Activated T-cell treated with anti-CD3 and anti-CD28 coated beads for 24 hours (primary cell): ENCODE measurements around the gene COQ6.
"Not testable (repeated sequence)": the region's sequence is repeated elsewhere in the genome, so short reads cannot be mapped to it uniquely, and the experiment has no call there.

Experiments
- DNase-seq: peaks from one replicate; pipeline ENCODE4 v3.0.0-alpha.2; 2020; ENCODE audit warnings: low read depth

The COQ6 gene

DNA sequence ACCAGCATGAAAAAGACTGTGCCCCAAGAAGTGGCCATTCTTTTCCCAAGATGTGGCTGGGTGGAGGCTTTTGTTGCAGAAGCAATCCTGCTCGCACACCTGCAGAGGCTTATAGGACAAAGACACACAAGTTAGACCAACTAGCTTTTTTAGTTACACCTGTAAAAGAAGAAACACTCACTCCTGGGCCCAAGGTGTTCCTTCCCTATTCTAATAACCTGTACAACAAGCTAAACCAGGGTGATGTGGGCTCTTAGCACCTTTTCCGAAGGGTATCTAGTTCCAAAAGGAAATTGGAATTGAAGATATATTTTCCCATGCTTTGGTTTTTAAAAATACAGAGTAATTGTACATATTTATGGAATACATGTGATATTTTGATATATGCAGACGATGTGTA is 38.0 kb downstream of the COQ6 start:
- DNase-seq = no peak

DNA sequence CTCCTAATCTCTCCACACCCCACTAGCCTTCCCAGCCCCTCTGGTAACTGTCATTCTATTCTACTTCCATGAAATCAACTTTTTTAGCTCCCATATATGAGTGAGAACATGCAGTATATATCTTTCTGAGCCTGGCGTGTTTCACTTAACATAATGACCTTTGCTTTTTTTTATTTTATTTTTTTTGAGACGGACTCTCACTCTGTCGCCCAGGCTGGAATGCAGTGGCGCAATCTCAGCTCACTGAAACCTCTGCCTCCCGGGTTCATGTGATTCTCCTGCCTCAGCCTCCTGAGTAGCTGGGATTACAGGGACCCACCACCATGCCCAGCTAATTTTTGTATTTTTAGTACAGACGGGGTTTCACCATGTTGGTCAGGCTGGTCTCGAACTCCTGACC is 38.6 kb downstream of the COQ6 start:
- DNase-seq = not testable (repeated sequence)

DNA sequence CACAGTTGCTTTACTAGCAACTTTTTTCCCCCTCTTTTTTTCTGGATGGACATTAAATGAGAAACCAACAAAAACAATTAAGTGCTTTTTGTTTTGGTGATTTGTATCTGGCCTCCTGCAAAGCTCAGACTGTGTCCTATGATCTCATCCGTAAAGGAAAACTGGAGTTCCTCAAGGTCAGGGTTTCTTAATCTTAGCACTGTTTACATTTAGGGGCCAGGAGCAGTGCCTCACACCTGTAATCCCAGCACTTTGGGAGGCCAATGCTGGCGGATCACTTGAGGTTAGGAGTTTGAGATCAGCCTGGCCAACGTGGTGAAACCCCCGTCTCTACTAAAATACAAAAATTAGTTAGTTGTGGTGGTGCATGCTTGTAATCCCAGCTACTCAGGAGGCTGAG is 41.0 kb downstream of the COQ6 start:
- no peak for DNase-seq

DNA sequence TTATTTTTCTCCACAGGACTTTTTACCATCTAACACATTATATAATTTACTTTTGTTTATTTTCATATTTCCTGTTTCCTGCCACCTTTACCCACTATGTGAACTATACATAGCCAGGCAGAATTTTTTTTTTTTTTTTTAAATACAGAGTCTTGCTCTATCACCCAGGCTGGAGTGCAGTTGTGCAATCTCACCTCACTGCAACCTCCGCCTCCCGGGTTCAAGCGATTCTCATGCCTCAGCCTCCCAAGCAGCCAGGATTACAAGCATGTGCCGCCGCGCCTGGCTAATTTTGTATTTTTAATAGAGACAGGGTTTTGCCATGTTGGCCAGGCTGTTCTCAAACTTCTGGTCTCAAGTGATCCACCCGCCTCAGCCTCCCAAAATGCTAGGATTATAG is 44.8 kb downstream of the COQ6 start:
- DNase-seq = not testable (repeated sequence)

DNA sequence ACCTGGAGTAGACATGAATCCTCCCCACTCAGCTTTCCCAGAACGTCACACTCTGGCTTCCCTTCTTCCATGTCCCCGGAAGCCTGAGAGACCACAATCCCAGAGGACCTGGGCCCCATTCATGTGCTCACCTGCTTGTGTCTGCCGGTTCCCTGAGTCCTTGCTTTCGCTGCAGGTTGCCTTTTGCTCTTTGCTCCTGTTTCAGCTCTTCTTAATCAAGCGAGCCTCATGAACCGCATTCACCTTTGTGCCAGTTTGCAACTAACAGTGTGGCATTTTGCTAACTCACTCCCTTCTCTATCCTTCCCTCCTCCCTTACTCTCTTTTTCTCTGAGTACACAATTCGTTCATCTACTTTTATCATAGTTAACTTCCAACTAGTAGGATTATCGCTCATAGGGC is 45.9 kb downstream of the COQ6 start:
- DNase-seq = no peak

DNA sequence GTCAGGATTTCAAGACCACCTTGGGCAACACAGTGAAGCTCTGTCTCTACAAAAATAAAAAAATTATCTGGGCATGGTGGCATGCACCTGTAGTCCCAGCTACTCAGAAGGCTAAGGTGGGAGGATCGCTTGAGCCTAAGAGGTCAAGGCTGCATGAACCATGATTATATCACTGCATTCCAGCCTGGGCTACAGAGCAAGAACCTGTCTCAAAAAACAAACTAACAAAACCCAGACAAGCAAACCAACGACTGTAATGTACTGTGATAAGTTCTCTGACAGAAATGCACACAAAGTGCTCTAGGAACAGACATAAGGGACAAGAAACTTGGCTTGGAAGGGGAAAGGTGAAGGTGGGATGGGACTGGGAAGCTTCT is 46.6 kb downstream of the COQ6 start:
- no peak for DNase-seq

DNA sequence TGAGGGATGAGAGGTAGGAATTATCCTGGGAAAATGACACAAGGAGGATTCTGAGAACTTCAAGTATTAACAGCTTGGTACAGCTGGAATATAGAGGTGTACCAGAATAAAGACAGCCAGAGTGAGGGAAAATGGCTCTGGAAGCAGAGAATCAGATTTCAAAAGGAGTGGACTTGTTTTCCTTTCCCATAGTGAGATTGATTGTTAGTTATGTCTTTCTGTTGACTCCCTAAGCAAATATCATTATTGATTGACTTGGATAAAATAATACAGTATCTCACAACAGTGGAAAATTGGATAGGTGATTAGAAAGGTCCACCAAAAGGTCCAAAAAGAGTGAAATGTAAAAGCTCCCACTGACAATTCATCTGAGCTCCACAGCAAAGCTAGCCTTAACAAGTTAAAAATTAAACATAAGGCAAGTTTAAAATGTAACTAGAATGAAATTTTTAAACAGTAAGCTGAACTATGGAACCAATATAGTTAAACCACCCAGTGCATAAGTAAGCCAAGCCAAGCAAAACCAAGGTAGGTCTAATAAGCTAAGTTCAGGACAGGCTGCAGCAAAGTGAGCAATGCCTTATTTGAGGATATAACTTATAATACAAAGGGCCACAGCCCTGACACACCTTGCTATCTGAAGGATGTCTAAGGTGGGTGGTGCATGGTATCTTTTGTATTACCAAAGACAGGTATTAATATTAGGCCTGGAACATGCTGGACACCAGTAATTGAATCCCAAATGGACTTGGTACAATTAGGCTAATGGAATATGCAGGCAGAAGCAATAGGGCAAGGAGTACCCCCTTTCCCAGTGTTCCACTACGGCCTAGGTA is 47.2 kb downstream of the COQ6 start:
- no peak for DNase-seq

DNA sequence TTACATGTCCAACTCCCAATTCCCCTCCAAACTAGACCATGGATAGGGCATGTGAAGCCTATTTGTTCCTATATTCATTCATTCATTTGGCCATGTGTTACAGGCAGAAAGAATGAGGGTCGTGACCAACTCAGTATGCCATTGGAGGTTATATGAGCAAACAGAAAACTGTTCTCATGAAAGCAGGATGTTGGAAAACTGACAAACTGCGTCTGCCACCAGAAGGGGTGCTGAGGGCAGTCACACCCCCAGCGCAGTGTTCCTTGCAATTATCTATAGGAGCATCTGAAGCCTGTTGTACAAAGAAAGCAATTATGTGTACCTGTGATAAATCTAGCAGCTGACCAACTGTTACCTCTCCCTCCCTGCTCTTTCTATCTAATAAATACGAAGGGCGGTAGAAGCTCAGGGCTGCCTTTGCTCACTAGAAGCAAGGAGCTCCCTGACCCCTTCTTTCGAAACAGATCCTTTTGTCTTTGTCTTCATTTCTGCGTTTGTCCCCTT is 47.9 kb downstream of the COQ6 start:
- no peak for DNase-seq

DNA sequence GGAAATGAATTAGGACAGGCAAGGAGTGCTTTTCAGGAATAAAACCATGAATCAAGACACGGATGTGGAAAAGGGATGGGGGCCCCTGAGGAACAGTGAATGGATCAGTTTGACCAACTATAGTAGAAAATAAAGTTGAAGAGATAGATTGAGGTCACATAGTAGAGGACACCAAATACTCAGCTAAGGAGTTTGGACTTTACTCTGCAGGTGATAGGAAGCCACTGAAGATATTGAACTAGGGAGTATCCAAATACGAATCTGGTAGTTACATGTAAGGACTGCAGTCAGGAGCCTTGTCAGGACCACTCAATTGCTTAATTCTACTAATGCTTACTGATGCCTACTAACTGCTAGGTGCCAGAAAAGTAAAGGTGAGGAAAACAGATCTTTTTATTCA is 48.6 kb downstream of the COQ6 start:
- no peak for DNase-seq

DNA sequence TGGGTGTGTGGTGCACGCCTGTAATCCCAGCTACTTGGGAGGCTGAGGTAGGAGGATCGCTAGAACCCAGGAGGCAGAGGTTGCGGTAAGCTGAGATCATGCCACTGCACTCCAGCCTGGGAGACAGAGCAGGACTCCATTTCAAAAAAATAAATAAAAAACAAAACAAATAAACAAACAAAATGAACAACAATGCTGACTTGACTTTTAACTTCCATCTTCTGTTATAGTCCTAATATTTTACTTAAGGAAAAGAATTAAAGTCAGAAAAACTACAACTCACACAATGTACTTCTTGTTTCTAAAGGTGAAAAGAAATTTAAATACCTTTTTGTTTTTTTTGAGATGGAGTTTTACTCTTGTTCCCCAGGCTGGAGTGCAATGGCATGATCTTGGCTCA is 55.6 kb downstream of the COQ6 start:
- not testable (repeated sequence) for DNase-seq

DNA sequence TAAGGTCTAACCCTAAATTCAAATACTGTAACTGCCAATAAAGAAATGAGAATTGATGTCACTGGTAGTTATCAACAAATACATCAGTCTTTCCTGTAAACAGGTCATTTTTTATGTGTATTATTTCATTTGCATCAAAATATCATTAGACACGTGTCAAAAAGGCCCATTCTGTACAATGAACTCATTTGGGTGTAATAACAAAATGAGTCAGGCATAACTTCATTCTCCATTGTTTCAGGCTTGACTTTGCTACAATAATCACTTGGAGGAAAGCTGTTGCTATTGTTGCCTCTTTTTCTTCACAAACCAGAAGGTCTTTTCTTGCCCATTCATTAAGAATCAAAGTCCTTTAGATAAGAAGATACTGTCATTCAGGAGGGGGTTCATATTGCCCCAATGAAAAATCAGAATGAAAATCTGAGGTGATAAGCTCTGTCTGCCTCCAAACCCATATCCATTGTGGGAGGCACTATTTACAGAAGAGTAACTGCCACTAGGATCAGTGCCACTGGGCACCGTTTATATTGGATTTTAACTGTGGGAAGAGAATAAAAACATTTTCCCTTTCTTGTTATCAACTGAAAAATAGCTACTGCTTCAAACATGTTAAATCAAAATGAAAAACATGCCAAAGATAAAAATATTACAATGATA is 58.9 kb downstream of the COQ6 start:
- DNase-seq = no peak
